Raji (cell line): ENCODE measurements around the gene SST.

Source experiments
- POLR2A ChIP-seq: IDR thresholded peaks from 2 replicates; pipeline ENCODE4 v1.6.1; 2011; ENCODE audit warnings: low read depth, low read length, control low read depth; ENCODE audit not compliant: insufficient read depth

Gene SST

GRCh38 chr3:187693431-187693830, 23.2 kb upstream of the SST start:
- no peak for TF ChIP-seq POLR2A

- TF ChIP-seq POLR2A: no peak
Measured at GRCh38 chr3:187689984-187690383, 19.8 kb upstream of the SST start.

GRCh38 chr3:187686621-187687273, 16.6 kb upstream of the SST start:
- TF ChIP-seq POLR2A: no peak

GRCh38 chr3:187685948-187686347, 15.8 kb upstream of the SST start:
- TF ChIP-seq POLR2A: no peak

- TF ChIP-seq POLR2A: no peak
Measured at GRCh38 chr3:187684880-187685279, 14.7 kb upstream of the SST start.

- no peak for TF ChIP-seq POLR2A
Measured at GRCh38 chr3:187684444-187684843, 14.2 kb upstream of the SST start.

GRCh38 chr3:187679638-187680396, 9.6 kb upstream of the SST start:
- no peak for TF ChIP-seq POLR2A

- TF ChIP-seq POLR2A: no peak
Measured at GRCh38 chr3:187678726-187679268, 8.6 kb upstream of the SST start.

- TF ChIP-seq POLR2A: no peak
Measured at GRCh38 chr3:187677604-187678003, 7.4 kb upstream of the SST start.

- TF ChIP-seq POLR2A: no peak
Measured at GRCh38 chr3:187673012-187673411, 2.8 kb upstream of the SST start.

GRCh38 chr3:187667526-187667925, 2.7 kb downstream of the SST start:
- no peak for TF ChIP-seq POLR2A

GRCh38 chr3:187665764-187666402, 4.3 kb downstream of the SST start:
- no peak for TF ChIP-seq POLR2A

- no peak for TF ChIP-seq POLR2A
Measured at GRCh38 chr3:187665010-187665409, 5.2 kb downstream of the SST start.

- TF ChIP-seq POLR2A: no peak
Measured at GRCh38 chr3:187662848-187663409, 7.3 kb downstream of the SST start.

- no peak for TF ChIP-seq POLR2A
Measured at GRCh38 chr3:187661267-187661666, 8.9 kb downstream of the SST start.
